ENCODE results near the gene ZNF224. TPM values are rescaled to one million over a fixed set of nuclear protein-coding genes. Genes with fewer than 3 reads are reported as not detected.

Gene ZNF224
- total and polyA plus RNA-seq, 2 of the 13 experiments (the other 11 are each of a cell fraction or from before 2014, with no cell fraction given): 13.0 to 16.1 TPM

DNA sequence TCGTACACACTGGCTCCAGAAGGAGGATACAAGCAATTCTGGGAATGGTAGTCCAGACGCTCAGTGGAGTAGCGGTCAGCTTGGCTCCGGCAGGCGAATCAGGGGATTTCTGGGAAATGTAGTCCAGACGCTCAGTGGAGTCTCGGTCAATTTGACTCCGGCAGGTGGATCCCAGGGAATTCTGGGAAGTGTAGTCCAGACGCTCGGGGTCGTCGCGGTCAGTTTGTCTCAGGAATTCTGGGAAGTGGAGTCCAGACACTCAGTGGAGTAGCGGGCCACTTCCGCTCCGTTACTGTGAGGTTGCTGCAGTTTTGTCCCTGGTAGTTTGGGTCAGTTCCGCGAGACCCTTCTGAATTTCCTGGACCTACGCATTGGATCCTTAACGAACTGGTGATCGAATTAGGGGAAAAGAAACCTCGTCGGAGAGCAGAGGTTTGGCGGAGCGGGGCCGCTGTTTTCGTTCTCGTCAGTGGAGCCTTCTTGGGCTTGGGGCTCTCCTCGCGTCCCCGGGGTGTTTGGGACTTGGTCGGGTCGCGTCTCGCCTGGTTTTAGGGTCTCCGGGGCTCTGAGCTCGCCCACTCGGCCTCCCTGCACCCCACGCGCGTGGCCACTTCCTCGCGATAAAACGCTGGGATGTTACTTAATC, 19.1 kb downstream of the ZNF224 start, which contains the start of gene ZNF225 (continued):
- TF ChIP-seq ZSCAN30 (CRISPR knock-in tag; IDR thresholded peaks at IDR 0.05) (no peak), ESRRA (CRISPR knock-in tag; IDR thresholded peaks at IDR 0.05; ENCODE audit: low read depth) (peak; percentile 43; the same call in 1 of the 2 replicates), SP1 (IDR thresholded peaks at IDR 0.05) (no peak), SP1 (CRISPR knock-in tag; IDR thresholded peaks at IDR 0.05) (no peak), LCORL (IDR thresholded peaks at IDR 0.05) (no peak), LCORL (CRISPR knock-in tag; IDR thresholded peaks at IDR 0.05) (peak; percentile 53; the same call in 1 of the 2 replicates), ATM (IDR thresholded peaks at IDR 0.05; ENCODE audit: borderline replicate concordance) (no peak), ZKSCAN5 (CRISPR knock-in tag; IDR thresholded peaks at IDR 0.05) (no peak), ZNF678 (CRISPR knock-in tag; IDR thresholded peaks at IDR 0.05) (no peak), ERF (CRISPR knock-in tag; IDR thresholded peaks at IDR 0.05) (0 out of 2 replicates have a peak, but pooled peaks have one; percentile 48), U2AF1 (optimal IDR thresholded peaks at IDR 0.05; ENCODE audit: low read depth, low read length) (no peak), ZNF562 (CRISPR knock-in tag; IDR thresholded peaks at IDR 0.05; ENCODE audit: borderline replicate concordance) (no peak), ZNF547 (CRISPR knock-in tag; IDR thresholded peaks at IDR 0.05) (no peak), RNF2 (conservative IDR thresholded peaks at IDR 0.05; ENCODE audit: low read depth) (no peak), NFKB2 (CRISPR knock-in tag; IDR thresholded peaks at IDR 0.05; ENCODE audit: borderline replicate concordance) (no peak), GPN1 (CRISPR knock-in tag; IDR thresholded peaks at IDR 0.05; ENCODE audit: borderline replicate concordance) (no peak), ZNF354B (CRISPR knock-in tag; IDR thresholded peaks at IDR 0.05) (no peak), ZNF616 (CRISPR knock-in tag; IDR thresholded peaks at IDR 0.05; ENCODE audit: low read depth) (no peak), ARHGAP35 (CRISPR knock-in tag; IDR thresholded peaks at IDR 0.05; ENCODE audit: borderline replicate concordance) (no peak)
- TF ChIP-seq, protein P1, sequence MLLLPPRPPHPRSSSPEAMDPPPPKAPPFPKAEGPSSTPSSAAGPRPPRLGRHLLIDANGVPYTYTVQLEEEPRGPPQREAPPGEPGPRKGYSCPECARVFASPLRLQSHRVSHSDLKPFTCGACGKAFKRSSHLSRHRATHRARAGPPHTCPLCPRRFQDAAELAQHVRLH (CRISPR knock-in tag; IDR thresholded peaks at IDR 0.05; ENCODE audit: borderline replicate concordance, low read depth): 0 out of 2 replicates have a peak, but pooled peaks have one; percentile 23
- TF ChIP-seq, protein P2, sequence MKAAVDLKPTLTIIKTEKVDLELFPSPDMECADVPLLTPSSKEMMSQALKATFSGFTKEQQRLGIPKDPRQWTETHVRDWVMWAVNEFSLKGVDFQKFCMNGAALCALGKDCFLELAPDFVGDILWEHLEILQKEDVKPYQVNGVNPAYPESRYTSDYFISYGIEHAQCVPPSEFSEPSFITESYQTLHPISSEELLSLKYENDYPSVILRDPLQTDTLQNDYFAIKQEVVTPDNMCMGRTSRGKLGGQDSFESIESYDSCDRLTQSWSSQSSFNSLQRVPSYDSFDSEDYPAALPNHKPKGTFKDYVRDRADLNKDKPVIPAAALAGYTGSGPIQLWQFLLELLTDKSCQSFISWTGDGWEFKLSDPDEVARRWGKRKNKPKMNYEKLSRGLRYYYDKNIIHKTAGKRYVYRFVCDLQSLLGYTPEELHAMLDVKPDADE (CRISPR knock-in tag; IDR thresholded peaks at IDR 0.05): no peak
- TF ChIP-seq, protein P3, sequence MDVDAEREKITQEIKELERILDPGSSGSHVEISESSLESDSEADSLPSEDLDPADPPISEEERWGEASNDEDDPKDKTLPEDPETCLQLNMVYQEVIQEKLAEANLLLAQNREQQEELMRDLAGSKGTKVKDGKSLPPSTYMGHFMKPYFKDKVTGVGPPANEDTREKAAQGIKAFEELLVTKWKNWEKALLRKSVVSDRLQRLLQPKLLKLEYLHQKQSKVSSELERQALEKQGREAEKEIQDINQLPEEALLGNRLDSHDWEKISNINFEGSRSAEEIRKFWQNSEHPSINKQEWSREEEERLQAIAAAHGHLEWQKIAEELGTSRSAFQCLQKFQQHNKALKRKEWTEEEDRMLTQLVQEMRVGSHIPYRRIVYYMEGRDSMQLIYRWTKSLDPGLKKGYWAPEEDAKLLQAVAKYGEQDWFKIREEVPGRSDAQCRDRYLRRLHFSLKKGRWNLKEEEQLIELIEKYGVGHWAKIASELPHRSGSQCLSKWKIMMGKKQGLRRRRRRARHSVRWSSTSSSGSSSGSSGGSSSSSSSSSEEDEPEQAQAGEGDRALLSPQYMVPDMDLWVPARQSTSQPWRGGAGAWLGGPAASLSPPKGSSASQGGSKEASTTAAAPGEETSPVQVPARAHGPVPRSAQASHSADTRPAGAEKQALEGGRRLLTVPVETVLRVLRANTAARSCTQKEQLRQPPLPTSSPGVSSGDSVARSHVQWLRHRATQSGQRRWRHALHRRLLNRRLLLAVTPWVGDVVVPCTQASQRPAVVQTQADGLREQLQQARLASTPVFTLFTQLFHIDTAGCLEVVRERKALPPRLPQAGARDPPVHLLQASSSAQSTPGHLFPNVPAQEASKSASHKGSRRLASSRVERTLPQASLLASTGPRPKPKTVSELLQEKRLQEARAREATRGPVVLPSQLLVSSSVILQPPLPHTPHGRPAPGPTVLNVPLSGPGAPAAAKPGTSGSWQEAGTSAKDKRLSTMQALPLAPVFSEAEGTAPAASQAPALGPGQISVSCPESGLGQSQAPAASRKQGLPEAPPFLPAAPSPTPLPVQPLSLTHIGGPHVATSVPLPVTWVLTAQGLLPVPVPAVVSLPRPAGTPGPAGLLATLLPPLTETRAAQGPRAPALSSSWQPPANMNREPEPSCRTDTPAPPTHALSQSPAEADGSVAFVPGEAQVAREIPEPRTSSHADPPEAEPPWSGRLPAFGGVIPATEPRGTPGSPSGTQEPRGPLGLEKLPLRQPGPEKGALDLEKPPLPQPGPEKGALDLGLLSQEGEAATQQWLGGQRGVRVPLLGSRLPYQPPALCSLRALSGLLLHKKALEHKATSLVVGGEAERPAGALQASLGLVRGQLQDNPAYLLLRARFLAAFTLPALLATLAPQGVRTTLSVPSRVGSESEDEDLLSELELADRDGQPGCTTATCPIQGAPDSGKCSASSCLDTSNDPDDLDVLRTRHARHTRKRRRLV (CRISPR knock-in tag; IDR thresholded peaks at IDR 0.05): peak; percentile 77; the same call in 1 of the 2 replicates

All from HepG2 (cell line).